Common myeloid progenitor, CD34-positive (primary cell): ENCODE data around the gene ARHGEF39.

Experiments
- CTCF ChIA-PET: fragments of 350-600 bp; sonication (Branson Sonifier 250); formaldehyde crosslinking; loops from one replicate; lab custom pipeline; 2021; ENCODE audit warnings: antibody characterized with exemption; lab: Charles Lee
- POLR2A ChIA-PET: fragments of 350-600 bp; sonication (Branson Sonifier 250); formaldehyde crosslinking; loops from one replicate; lab custom pipeline; 2021; ENCODE audit warnings: antibody characterized with exemption; lab: Charles Lee
- DNase-seq, 3 donors: peaks; one replicate each; pipeline versions ENCODE4 v3.0.0 to v3.0.0-alpha.2; 2013
- H3K27ac ChIP-seq, 2 experiments: 1 replicate in 1 of 2; 2 replicates in 1 of 2; pipeline ENCODE4 v1.7.0; 2013; ENCODE audit warnings: inconsistent platforms in 2 of 2, low read length in 2 of 2, mild to moderate bottlenecking in 2 of 2, low read depth in 1 of 2, moderate library complexity in 1 of 2; ENCODE audit not compliant: severe bottlenecking in 2 of 2, insufficient read depth in 1 of 2, poor library complexity in 1 of 2
- H3K27me3 ChIP-seq, 5 experiments: replicated peaks in 2 of 5; 1 replicate in 3 of 5; 2 replicates in 2 of 5; pipeline versions ENCODE4 v1.6.1 to v1.7.0; 2013; ENCODE audit warnings: low read length in 4 of 5, mild to moderate bottlenecking in 2 of 5, moderate library complexity in 2 of 5, inconsistent platforms in 1 of 5; ENCODE audit not compliant: insufficient read depth in 5 of 5, control insufficient read depth in 4 of 5
- H3K36me3 ChIP-seq, 4 experiments: 1 replicate in 2 of 4; 2 replicates in 2 of 4; pipeline versions ENCODE4 v1.6.1 to v1.7.0; 2013; ENCODE audit warnings: low read length in 3 of 4, control low read depth in 1 of 4, mild to moderate bottlenecking in 1 of 4; ENCODE audit not compliant: control insufficient read depth in 4 of 4, insufficient read depth in 4 of 4
- H3K4me1 ChIP-seq, 4 experiments: 1 replicate in 3 of 4; 2 replicates in 1 of 4; pipeline versions ENCODE4 v1.6.1 to v1.7.1; 2013; ENCODE audit warnings: low read length in 3 of 4, mild to moderate bottlenecking in 3 of 4, control low read depth in 1 of 4, inconsistent platforms in 1 of 4, moderate library complexity in 1 of 4; ENCODE audit not compliant: control insufficient read depth in 4 of 4, insufficient read depth in 4 of 4; ENCODE audit errors: control extremely low read depth in 1 of 4
- H3K4me3 ChIP-seq, 7 experiments: 1 replicate in 4 of 7; 2 replicates in 3 of 7; pipeline versions ENCODE4 v1.5.1 to v1.7.0; 2013; ENCODE audit warnings: mild to moderate bottlenecking in 7 of 7, low read length in 6 of 7, moderate library complexity in 6 of 7, inconsistent platforms in 2 of 7, low read depth in 2 of 7, control low read depth in 1 of 7; ENCODE audit not compliant: insufficient read depth in 4 of 7, control insufficient read depth in 1 of 7; ENCODE audit errors: extremely low read depth in 1 of 7
- H3K9me3 ChIP-seq, 5 experiments: 1 replicate in 4 of 5; 2 replicates in 1 of 5; pipeline versions ENCODE4 v1.6.1 to v1.7.1; 2013; ENCODE audit warnings: low read length in 4 of 5, mild to moderate bottlenecking in 2 of 5, inconsistent platforms in 1 of 5, low read depth in 1 of 5, moderate library complexity in 1 of 5; ENCODE audit not compliant: control insufficient read depth in 4 of 5, insufficient read depth in 2 of 5; ENCODE audit errors: control extremely low read depth in 1 of 5
- WGBS: methylation state at CpG from one replicate; pipeline ENCODE4 v1.1.5; 2013; ENCODE audit not compliant: insufficient coverage; 5-methylcytosine and 5-hydroxymethylcytosine counted together

The ARHGEF39 gene

GRCh38 chr9:35660966-35661415 is 4.0 kb downstream of the ARHGEF39 start:
- no peaks in the 10 kb centered on the region for H3K27me3 ChIP-seq
- no peaks in the 10 kb centered on the region for H3K9me3 ChIP-seq
- POLR2A ChIA-PET = no interaction called here
- 93% methylated on average over 5 of the region's 9 CpGs for WGBS
- peak overlapping the region in 1 of 2 experiments; percentile 23 for H3K27ac ChIP-seq
- H3K4me1 ChIP-seq = peaks cover 18 to 85% (median 59%) of the 10 kb centered on the region in 4 experiments
- DNase-seq = no peak
- H3K4me3 ChIP-seq = no peak overlapping the region
- peaks cover 0 to 23% (median 5%) of the 10 kb centered on the region in 4 experiments for H3K36me3 ChIP-seq
- CTCF ChIA-PET = interaction anchor here (0.6 to 12.8 kb wide), 19 partner anchors 10 to 221 kb away, joined by 3 to 117 read pairs (median 4); partner anchors contain the start of genes CA9, CD72, CREB3 and TLN1

- H3K9me3 ChIP-seq = no peaks in the 10 kb centered on the region
- ChIA-PET CTCF (interaction anchor here (0.6 to 12.8 kb wide), 10 partner anchors 10 to 144 kb away, joined by 3 to 117 read pairs (median 7); partner anchors contain the start of genes CD72, CREB3, TLN1 and TPM2), POLR2A (no interaction called here)
- H3K27me3 ChIP-seq = no peaks in the 10 kb centered on the region
- peaks cover 11 to 72% (median 45%) of the 10 kb centered on the region in 4 experiments for H3K4me1 ChIP-seq
- WGBS = 78% methylated on average over 3 of the region's 3 CpGs
- peak overlapping the region in 1 of 2 experiments; percentile 100 for H3K27ac ChIP-seq
- peaks cover 0 to 23% (median 5%) of the 10 kb centered on the region in 4 experiments for H3K36me3 ChIP-seq
- DNase-seq = no peak
- H3K4me3 ChIP-seq = peak overlapping the region in 4 of 7 experiments; percentile 81 to 89 (median 86)
These were observed 5.7 kb downstream of the ARHGEF39 start for GRCh38 chr9:35659340-35659739.

- peak overlapping the region in 1 of 2 experiments; percentile 100 for H3K27ac ChIP-seq
- CTCF ChIA-PET = interaction anchor here (0.6 to 12.8 kb wide), 12 partner anchors 11 to 145 kb away, joined by 3 to 117 read pairs (median 6); partner anchors contain the start of genes CD72, CREB3, TLN1 and TPM2
- H3K27me3 ChIP-seq = no peaks in the 10 kb centered on the region
- POLR2A ChIA-PET = interaction anchor here (1.3 kb wide), 1 partner anchor 16 kb away, joined by 3 read pairs; no protein-coding TSS in a partner anchor
- peaks cover 0 to 23% (median 5%) of the 10 kb centered on the region in 4 experiments for H3K36me3 ChIP-seq
- H3K4me1 ChIP-seq = peaks cover 11 to 68% (median 44%) of the 10 kb centered on the region in 4 experiments
- 7% methylated on average over 2 of the region's 2 CpGs for WGBS
- DNase-seq = no peak
- H3K9me3 ChIP-seq = no peaks in the 10 kb centered on the region
- peak overlapping the region; percentile 81 to 89 (median 84) for H3K4me3 ChIP-seq
These were observed 6.1 kb downstream of the ARHGEF39 start for GRCh38 chr9:35658968-35659220.

- H3K4me1 ChIP-seq = peaks cover 11 to 62% (median 44%) of the 10 kb centered on the region in 4 experiments
- ChIA-PET POLR2A (interaction anchor here (0.8 to 2.1 kb wide), 5 partner anchors 8 to 70 kb away, joined by 3 to 14 read pairs (median 3); no protein-coding TSS in a partner anchor), CTCF (interaction anchor here (0.5 to 12.8 kb wide), 18 partner anchors 11 to 1303 kb away, joined by 3 to 117 read pairs (median 6); partner anchors contain the start of genes CD72, CREB3, TLN1 and TPM2)
- WGBS = under 1% methylated on average over 50 of the region's 67 CpGs
- peaks cover 0 to 23% (median 5%) of the 10 kb centered on the region in 4 experiments for H3K36me3 ChIP-seq
- no peaks in the 10 kb centered on the region for H3K27me3 ChIP-seq
- H3K9me3 ChIP-seq = no peaks in the 10 kb centered on the region
- H3K4me3 ChIP-seq = peak within 1 kb of the TSS; percentile 81 to 89 (median 84)
- H3K27ac ChIP-seq = peak within 1 kb of the TSS; percentile 100
- peak; percentile 84 to 92 (median 89) for DNase-seq
These were observed 6.6 kb downstream of the ARHGEF39 start, which contains the start of gene CCDC107 for GRCh38 chr9:35658137-35658967. Gene CCDC107 (plus strand): TSS chr9:35658292. CDS start chr9:35658380, 88 bp downstream.

- WGBS = 0% methylated on average over 42 of the region's 42 CpGs
- ChIA-PET POLR2A (interaction anchor here (0.8 to 2.1 kb wide), 5 partner anchors 9 to 71 kb away, joined by 3 to 14 read pairs (median 3); no protein-coding TSS in a partner anchor), CTCF (interaction anchor here (0.5 to 12.8 kb wide), 19 partner anchors 10 to 1302 kb away, joined by 3 to 117 read pairs (median 6); partner anchors contain the start of genes CD72, CREB3, TLN1 and TPM2)
- Histone ChIP-seq H3K4me1 (peaks cover 11 to 55% (median 40%) of the 10 kb centered on the region in 4 experiments), H3K36me3 (peaks cover 0 to 18% (median 5%) of the 10 kb centered on the region in 4 experiments), H3K4me3 (peak within 1 kb of the TSS; percentile 81 to 89 (median 84)), H3K27ac (peak within 1 kb of the TSS; percentile 100), H3K9me3 (no peaks in the 10 kb centered on the region), H3K27me3 (no peaks in the 10 kb centered on the region)
- peak; percentile 95 to 99 (median 96) for DNase-seq
These were observed 7.4 kb downstream of the ARHGEF39 start, which contains the start of gene RMRP for GRCh38 chr9:35657546-35658136. Gene RMRP (minus strand): TSS chr9:35658019.

- H3K4me3 ChIP-seq = peak overlapping the region in 5 of 7 experiments; percentile 49 to 89 (median 84)
- CTCF ChIA-PET = interaction anchor here (1.0 to 12.8 kb wide), 12 partner anchors 10 to 178 kb away, joined by 3 to 117 read pairs (median 7); partner anchors contain the start of genes CD72, CREB3 and TLN1
- H3K27me3 ChIP-seq = no peaks in the 10 kb centered on the region
- 43% methylated on average over 24 of the region's 25 CpGs for WGBS
- POLR2A ChIA-PET = interaction anchor here (1.1 to 2.1 kb wide), 2 partner anchors 10 to 71 kb away, joined by 4 to 14 read pairs; no protein-coding TSS in a partner anchor
- peak overlapping the region; percentile 100 for H3K27ac ChIP-seq
- H3K4me1 ChIP-seq = peaks cover 11 to 49% (median 34%) of the 10 kb centered on the region in 4 experiments
- H3K9me3 ChIP-seq = no peaks in the 10 kb centered on the region
- DNase-seq = peak in 1 of 3 donors; percentile 28
- peaks cover 0 to 12% (median 5%) of the 10 kb centered on the region in 4 experiments for H3K36me3 ChIP-seq
These were observed 8.0 kb downstream of the ARHGEF39 start for GRCh38 chr9:35656831-35657545.
